Non-pigmented ciliary epithelial cell (primary cell): ENCODE data around the gene RAB6B.
A peak's percentile ranks its signal among the peaks of the same experiment; 100 is the strongest.

Experiments
- DNase-seq: peaks from one replicate; pipeline ENCODE4 v3.0.0-alpha.2; 2010; ENCODE audit warnings: low read depth

The RAB6B gene

GRCh38 chr3:133930341-133930933 is 34.8 kb upstream of the RAB6B start:
- DNase-seq = no peak

GRCh38 chr3:133928903-133929607 is 33.4 kb upstream of the RAB6B start:
- no peak for DNase-seq

- no peak for DNase-seq
Observed at GRCh38 chr3:133928136-133928893, 32.6 kb upstream of the RAB6B start.

DNA sequence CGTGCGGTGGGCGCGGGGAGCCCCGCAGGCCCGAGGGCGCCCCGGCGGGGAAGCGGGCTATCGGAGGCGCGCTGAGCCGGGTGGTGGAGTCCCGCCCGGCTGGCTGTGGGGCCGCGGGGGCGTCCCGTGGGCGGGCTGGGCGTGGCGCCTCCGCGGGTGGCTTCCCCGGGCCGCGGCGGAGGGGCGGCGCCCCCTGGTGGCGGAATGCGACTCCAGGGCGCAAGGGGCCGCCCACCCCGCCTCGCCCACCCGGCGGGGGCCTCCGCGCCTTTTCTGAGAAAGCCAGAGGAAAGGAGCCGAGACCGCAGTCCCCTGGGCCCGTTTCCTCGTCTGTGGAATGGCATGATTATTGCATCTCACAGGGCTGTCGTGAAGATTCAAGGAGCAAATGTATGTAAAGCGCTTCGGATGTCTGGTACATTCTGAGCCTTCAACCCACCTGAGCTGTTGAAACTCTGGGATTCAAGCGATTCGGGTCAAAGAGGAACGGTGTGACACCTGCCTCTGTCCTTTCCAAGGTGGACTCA is 31.9 kb upstream of the RAB6B start:
- DNase-seq = no peak

DNA sequence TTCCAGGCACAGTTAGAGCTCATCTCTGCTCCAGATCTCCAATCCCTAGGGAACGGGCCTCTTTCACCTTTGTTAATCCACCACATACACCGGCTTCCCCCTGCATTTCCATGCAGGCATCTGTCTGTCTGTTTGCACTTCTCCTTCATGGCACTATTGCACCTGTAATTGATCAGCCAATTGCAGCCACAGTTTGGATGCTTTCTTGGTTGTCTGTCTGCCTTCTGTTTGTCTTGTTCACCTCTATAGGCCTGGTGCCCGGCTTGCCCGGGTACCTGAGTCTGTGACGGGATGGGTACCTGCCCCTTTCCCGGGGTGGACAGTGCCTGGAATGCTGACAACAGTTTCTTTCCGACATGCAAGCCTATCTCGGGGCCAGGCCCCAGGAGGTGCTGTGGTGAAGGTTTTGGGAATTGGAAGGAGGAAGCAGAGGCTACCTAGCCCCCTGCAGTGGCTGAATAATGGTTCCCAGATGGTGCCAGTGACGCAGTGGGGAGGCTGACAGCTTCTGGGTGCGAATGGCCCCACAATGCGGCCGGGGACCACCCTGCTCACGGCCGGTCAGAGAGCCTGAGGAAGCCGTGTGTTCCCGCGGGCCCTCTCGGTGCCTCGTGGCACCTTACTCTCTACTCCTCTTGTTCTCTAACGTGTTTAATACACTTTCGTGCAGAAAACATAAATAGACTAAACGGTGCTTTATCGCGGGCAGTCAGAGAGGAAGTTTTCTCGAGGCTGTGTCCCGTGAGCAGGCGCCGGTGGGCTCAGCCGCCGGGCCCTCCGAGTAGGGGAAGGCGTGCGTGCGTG is 31.3 kb upstream of the RAB6B start:
- DNase-seq = no peak

DNA sequence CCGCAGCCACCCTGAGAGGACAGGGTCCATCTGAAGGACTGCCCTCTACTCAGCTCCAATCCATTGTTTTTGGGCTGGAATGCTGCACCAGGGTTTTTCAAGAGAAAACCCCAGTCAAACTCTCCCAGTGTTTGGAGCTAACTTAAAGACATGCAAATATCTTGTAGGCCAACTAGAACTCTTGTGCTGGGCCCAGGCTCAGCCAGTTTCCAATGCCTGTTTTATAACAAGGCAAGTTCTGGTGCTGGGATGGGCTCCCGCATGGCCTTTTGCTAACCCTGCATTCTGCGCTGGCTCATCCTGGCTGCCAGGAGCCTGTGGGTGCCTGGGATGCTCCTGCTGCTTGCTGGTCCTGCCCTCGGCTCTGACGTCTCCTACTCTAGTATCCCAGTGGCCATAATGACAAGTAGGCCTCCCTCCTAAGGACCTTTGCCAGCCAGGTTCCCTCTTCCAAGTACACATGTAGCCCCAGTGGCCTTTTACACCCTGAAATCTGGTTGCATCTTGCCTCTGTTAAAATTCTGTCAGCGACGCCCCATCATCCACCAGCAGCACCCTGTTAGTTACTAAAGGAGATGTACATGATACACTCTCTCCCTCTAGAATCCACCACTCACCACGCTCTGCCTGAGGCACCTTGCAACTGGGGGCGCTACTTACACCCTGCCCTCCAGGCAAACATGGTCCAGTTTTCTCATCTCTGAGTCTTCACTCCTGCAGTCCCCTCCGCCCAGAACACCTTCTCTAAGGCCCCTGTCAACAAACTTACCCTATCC is 30.5 kb upstream of the RAB6B start:
- DNase-seq = no peak

- DNase-seq = no peak
Observed at GRCh38 chr3:133924041-133924440, 28.4 kb upstream of the RAB6B start.

DNA sequence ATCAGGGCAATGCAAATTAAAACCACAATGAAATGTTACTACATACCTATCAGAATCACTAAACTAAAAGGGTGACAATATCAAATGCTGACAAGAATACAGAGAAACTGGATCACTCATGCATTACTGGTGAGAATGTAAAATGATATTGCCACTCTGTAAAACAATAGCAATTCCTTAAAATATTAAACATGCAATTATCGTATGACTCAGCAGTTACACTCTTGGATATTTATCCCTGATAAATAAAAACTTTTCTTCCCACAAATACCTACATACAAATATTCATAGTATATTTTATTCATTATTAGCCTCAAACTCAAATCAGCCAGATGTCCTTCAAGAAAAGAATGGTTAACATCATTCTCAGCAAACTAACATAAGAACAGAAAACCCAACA is 25.9 kb upstream of the RAB6B start:
- no peak for DNase-seq

- no peak for DNase-seq
Observed at GRCh38 chr3:133917144-133917543, 21.5 kb upstream of the RAB6B start.

- DNase-seq = peak; percentile 23
Observed at GRCh38 chr3:133915685-133916658, 20.3 kb upstream of the RAB6B start.

DNA sequence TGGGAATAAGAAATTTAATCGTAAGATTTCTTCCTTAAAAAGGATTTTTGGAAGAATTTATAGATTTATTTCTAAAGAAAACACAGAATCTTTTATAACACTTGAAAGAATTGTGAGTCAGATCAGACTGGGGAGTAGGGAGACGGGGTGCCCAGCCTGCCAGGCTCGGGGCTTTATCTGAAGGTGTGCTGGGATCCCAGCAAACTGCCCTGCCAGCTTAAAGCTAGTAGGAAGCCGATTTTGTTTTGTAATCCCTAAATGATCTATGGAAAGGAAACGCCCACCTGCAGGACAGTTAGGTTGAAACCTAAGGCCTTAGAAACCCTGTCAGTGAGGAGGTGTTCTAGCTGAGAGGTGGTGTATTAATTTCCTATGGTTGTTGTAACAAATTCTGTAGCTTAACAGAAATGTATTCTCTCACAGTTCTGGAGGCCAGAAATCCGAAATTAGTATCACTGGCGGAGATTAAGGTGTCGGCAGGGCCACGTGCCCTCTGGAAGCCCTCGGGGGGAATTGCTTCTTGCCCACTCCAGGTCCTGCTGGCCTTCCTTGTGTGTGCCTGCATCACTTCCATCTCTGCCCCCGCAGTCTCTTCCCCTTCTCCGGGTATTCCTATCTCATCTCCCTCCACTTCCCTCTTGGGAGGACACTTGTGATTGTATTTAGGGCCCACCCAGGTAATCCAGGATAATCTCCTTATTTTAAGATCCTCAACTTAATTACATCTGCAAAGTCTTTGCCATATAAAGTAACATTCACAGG is 19.3 kb upstream of the RAB6B start:
- DNase-seq = no peak

DNA sequence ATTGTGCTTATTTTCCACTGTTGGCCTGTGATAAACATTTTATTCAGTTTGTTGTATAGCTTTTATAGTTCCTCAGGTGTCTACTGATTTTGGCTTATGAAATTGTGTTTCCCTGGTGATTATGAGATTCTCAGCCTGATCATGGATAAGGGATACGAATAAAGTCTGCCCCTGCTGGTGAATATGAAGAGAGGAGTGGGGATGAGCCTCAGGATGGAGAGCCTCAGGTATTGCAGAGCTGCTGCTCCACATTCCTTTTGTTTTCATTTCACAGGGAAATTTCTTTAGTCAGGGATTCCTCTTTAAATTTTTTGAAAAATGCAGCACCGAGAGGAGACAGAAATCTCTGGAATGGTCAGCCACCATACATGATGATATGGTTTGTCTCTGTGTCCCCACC is 14.7 kb upstream of the RAB6B start:
- DNase-seq = no peak

DNA sequence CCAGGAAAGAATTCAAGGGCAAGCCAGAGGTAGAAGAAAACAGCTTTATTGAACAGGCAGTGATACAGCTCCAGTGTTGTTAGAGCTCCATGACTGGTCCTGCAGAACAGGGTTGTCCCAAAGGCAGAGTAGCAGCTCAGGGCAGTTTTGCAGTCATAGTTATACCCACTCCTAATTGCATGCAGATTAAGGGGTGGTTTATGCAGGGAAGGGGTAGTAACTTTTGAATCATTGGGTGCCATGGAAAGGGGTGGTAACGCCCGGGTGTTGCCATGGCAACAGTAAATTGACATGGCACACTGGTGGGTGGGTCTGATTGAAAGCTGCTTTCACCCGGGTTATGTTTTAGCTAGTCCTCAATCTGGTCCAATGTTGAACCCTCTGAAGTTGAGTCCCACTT is 9.7 kb upstream of the RAB6B start:
- no peak for DNase-seq

DNA sequence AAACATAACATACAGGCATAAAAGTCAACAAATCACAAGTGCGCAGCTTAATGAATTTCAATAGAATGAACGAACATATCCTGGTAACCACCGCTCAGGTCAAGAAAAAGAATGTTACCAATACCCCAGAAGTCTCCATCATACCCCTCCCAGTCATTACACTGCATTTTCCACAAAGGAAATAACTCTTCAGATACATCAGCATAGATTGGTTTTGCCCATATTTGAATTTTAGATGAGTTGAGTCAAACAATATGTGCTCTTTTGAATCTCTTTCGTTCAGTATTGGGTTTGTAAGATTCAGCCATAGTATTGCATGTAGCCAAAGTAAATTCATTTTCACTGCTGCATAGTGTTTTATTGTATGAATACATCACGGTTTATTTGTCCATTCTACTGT is 6.2 kb upstream of the RAB6B start:
- DNase-seq = no peak

GRCh38 chr3:133901083-133901482 is 5.4 kb upstream of the RAB6B start:
- no peak for DNase-seq

GRCh38 chr3:133899311-133899710 is 3.6 kb upstream of the RAB6B start:
- no peak for DNase-seq

DNA sequence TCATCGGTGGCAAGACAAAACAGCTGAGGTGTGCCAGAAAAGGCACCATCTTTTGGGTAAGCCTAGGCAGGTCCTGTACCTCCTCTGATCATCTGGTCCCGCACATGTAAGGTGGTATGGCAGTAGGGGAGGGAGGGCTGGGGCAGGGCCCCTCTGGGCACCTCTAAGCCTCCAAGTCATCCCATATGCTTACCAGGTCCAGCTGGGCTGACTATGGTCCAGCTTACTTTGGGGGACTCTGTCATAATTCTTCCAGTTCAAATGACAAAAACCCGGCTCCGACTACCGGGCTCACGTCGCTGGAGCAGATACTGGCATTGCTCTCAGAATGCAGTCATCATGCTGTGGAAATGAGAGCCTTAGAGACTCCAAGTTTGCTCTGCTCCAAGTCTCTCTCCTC is 1.9 kb upstream of the RAB6B start:
- no peak for DNase-seq

- no peak for DNase-seq
Observed at GRCh38 chr3:133896002-133896761, 500 bp upstream of the RAB6B start.
